Mesodermal cell (in vitro differentiated cells): ENCODE data around the gene ACSM3.
"Not testable (repeated sequence)": the region's sequence is repeated elsewhere in the genome, so short reads cannot be mapped to it uniquely, and the experiment has no call there.

Source experiments
- H3K27ac ChIP-seq: 2 replicates; pipeline ENCODE4 v1.7.0; 2013; ENCODE audit warnings: mild to moderate bottlenecking, low read depth, low read length, moderate library complexity; ENCODE audit not compliant: severe bottlenecking
- H3K36me3 ChIP-seq: 2 replicates; pipeline ENCODE4 v1.7.1; 2013; ENCODE audit warnings: mild to moderate bottlenecking, low read length, moderate library complexity; ENCODE audit not compliant: control insufficient read depth, insufficient read depth
- H3K4me1 ChIP-seq: one replicate; pipeline ENCODE4 v1.7.1; 2013; ENCODE audit warnings: mild to moderate bottlenecking, low read length; ENCODE audit not compliant: insufficient read depth, control insufficient read depth, poor library complexity, severe bottlenecking
- H3K4me3 ChIP-seq: 2 replicates; pipeline ENCODE4 v1.7.0; 2013; ENCODE audit warnings: low read length, control low read depth, mild to moderate bottlenecking; ENCODE audit not compliant: insufficient read depth, poor library complexity, severe bottlenecking; ENCODE audit errors: extremely low read depth
- H3K9me3 ChIP-seq: 2 replicates; pipeline ENCODE4 v1.7.1; 2013; ENCODE audit warnings: mild to moderate bottlenecking, low read length, moderate library complexity; ENCODE audit not compliant: control insufficient read depth
- WGBS, 2 experiments: methylation state at CpG; one replicate each; pipeline ENCODE4 v1.1.5; 2013; ENCODE audit warnings: missing lambda C conversion rate in 2 of 2; ENCODE audit not compliant: insufficient coverage in 2 of 2; 5-methylcytosine and 5-hydroxymethylcytosine counted together

ACSM3 gene

DNA sequence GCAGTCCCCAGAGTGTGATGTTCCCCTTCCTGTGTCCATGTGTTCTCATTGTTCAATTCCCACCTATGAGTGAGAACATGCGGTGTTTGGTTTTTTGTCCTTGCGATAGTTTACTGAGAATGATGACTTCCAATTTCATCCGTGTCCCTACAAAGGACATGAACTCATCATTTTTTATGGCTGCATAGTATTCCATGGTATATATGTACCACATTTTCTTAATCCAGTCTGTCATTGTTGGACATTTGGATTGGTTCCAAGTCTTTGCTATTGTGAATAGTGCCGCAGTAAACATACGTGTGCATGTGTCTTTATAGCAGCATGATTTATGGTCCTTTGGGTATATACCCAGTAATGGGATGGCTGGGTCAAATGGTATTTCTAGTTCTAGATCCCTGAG lies 8.0 kb upstream of the ACSM3 start:
- H3K36me3 ChIP-seq, H3K9me3 ChIP-seq, H3K4me1 ChIP-seq, H3K4me3 ChIP-seq, H3K27ac ChIP-seq: not testable (repeated sequence)
- no CpG with 5 or more reads among the region's 5 CpGs for WGBS, 2 experiments

DNA sequence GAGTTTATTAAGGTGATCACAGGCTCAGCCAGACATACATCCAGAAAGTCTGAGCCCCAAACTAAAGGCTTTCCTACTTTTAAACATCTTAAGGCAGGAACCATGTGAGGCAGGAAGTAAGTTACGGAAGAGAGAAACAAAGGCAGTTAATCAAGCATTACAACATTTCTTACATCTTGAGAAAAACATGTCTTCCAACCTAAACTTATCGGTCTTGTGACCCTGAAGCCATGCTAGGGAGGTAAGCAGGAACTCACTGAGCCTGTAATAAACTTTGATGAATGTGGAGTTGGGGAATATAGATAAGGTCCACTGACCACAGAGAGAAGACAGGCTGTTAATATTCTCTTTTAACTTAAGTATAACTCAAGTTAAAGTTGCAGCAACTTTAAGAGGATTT lies 3.5 kb upstream of the ACSM3 start:
- H3K9me3 ChIP-seq = no peaks in the 10 kb centered on the region
- H3K4me3 ChIP-seq = no peak overlapping the region
- no peaks in the 10 kb centered on the region for H3K4me1 ChIP-seq
- WGBS, 2 experiments = 100% methylated on average over 1 of the region's 2 CpGs; no CpG with 5 or more reads in 1 of the 2 experiments
- H3K36me3 ChIP-seq = no peaks in the 10 kb centered on the region
- no peak overlapping the region for H3K27ac ChIP-seq

DNA sequence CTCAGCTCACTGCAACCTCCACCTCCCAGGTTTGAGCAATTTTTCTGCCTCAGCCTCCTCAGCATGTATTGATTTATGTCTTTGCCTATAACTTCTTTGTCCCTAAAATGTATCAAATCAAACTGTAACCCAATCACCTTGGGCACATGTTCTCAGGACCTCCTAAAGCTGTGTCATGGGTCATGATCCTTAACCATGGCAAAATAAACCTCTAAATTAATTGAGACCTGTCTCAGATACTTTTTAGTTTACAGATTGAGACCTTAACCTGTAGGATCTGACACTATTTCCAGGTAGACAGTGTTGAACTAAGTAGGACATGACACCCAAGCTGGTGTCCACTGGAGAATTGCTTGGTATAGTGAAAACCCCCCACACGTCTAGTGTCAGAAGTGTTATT lies 2.6 kb upstream of the ACSM3 start:
- H3K4me1 ChIP-seq = no peaks in the 10 kb centered on the region
- no peak overlapping the region for H3K27ac ChIP-seq
- no peaks in the 10 kb centered on the region for H3K36me3 ChIP-seq
- no peak overlapping the region for H3K4me3 ChIP-seq
- H3K9me3 ChIP-seq = no peaks in the 10 kb centered on the region
- 100% methylated on average over 1 of the region's 1 CpG; no CpG with 5 or more reads in 1 of the 2 experiments for WGBS, 2 experiments

DNA sequence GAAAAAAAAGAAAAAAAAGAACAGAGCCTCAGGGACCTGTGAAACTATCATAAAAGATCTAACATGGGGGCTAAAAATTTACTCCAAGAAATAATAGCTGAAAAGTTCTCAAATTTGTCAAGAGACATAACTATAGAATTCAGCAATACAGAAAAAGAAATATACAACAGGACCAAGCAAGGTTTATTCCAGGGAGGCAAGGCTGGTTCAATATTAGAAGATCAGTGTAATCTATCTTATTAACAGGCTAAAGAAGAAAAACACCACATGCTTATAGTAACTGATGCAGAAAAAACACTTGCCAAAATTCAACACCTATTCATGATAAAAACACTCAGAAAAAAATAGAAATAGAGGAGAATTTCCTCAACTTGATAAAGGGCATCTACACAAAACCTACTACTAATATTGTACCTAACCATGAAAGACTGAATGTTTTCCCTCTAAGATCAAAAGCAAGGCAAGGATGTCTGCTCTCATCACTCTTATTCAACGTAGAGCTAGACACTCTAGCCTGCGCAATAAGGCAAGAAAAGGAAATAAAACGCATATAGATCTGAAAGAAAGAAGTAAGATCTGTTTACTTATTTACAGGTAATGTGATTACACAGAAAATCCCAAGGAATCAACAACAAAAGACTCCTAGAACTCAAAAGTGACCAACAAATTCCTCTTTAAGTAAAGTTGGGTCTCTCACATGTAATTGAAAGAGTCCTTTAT lies 1.2 kb upstream of the ACSM3 start:
- Histone ChIP-seq H3K4me1 (no peaks in the 10 kb centered on the region), H3K9me3 (no peaks in the 10 kb centered on the region), H3K27ac (no peak overlapping the region), H3K36me3 (no peaks in the 10 kb centered on the region), H3K4me3 (no peak overlapping the region)
- no CpG with 5 or more reads among the region's 3 CpGs for WGBS, 2 experiments

GRCh38 chr16:20764448-20764847 lies 634 bp downstream of the ACSM3 start:
- H3K4me1 ChIP-seq, H3K4me3 ChIP-seq, H3K36me3 ChIP-seq, H3K27ac ChIP-seq, H3K9me3 ChIP-seq: not testable (repeated sequence)
- WGBS, 2 experiments = no CpG with 5 or more reads among the region's 1 CpG

- H3K4me3 ChIP-seq = no peak overlapping the region
- no peaks in the 10 kb centered on the region for H3K9me3 ChIP-seq
- H3K36me3 ChIP-seq = no peaks in the 10 kb centered on the region
- H3K27ac ChIP-seq = no peak overlapping the region
- H3K4me1 ChIP-seq = no peaks in the 10 kb centered on the region
- 100% methylated on average over 1 of the region's 2 CpGs; no CpG with 5 or more reads in 1 of the 2 experiments for WGBS, 2 experiments
Measured at GRCh38 chr16:20765732-20766131, 1.9 kb downstream of the ACSM3 start.

GRCh38 chr16:20766294-20766693 lies 2.5 kb downstream of the ACSM3 start:
- H3K9me3 ChIP-seq = no peaks in the 10 kb centered on the region
- H3K4me1 ChIP-seq = no peaks in the 10 kb centered on the region
- no peak overlapping the region for H3K4me3 ChIP-seq
- H3K27ac ChIP-seq = no peak overlapping the region
- H3K36me3 ChIP-seq = no peaks in the 10 kb centered on the region
- WGBS, 2 experiments = 67% methylated on average over 1 of the region's 5 CpGs; no CpG with 5 or more reads in 1 of the 2 experiments

- Histone ChIP-seq H3K9me3 (no peaks in the 10 kb centered on the region), H3K4me1 (no peaks in the 10 kb centered on the region), H3K27ac (no peak overlapping the region), H3K36me3 (no peaks in the 10 kb centered on the region), H3K4me3 (no peak overlapping the region)
Measured at GRCh38 chr16:20767577-20767976, 3.8 kb downstream of the ACSM3 start.

- Histone ChIP-seq H3K27ac (no peak overlapping the region), H3K4me3 (no peak overlapping the region), H3K36me3 (no peaks in the 10 kb centered on the region), H3K9me3 (no peaks in the 10 kb centered on the region), H3K4me1 (no peaks in the 10 kb centered on the region)
- no CpG with 5 or more reads among the region's 1 CpG for WGBS, 2 experiments
Measured at GRCh38 chr16:20768121-20768520, 4.3 kb downstream of the ACSM3 start.

GRCh38 chr16:20768818-20769217 lies 5.0 kb downstream of the ACSM3 start:
- Histone ChIP-seq H3K27ac (no peak overlapping the region), H3K9me3 (no peaks in the 10 kb centered on the region), H3K4me3 (no peak overlapping the region), H3K4me1 (no peaks in the 10 kb centered on the region), H3K36me3 (no peaks in the 10 kb centered on the region)
- 80 to 100% methylated on average over 1 of the region's 1 CpG for WGBS, 2 experiments

DNA sequence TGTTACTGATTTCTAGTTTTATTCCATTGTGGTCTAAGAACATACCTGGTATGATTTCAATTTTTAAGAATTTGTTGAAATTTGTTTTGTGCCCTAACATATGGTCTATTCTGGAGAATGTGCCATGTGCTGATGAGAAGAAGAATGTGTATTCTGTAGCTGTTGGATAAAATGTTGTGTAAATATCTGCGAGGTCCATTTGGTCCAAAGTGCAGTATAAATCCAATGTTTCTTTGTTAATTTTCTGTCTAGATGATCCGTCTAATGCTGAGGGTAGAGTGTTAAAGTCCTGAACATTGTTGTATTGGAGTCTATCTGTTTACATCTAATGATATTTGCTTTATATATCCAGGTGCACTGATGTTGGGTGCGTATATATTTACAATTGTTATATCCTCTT lies 9.9 kb downstream of the ACSM3 start:
- no peaks in the 10 kb centered on the region for H3K36me3 ChIP-seq
- H3K27ac ChIP-seq = no peak overlapping the region
- H3K4me3 ChIP-seq = no peak overlapping the region
- H3K4me1 ChIP-seq = no peaks in the 10 kb centered on the region
- no peaks in the 10 kb centered on the region for H3K9me3 ChIP-seq
- 89 to 100% methylated on average over 1 of the region's 3 CpGs for WGBS, 2 experiments
